GM21717 (cell line): ENCODE data around the gene CCL27.

Source experiments
- ATAC-seq: cut with Tn5 transposase; IDR thresholded peaks from one replicate; pipeline ENCODE4 v1.9.1; 2021; ENCODE audit warnings: mild to moderate bottlenecking, moderate library complexity; ENCODE audit not compliant: unreplicated experiment

The CCL27 gene

DNA sequence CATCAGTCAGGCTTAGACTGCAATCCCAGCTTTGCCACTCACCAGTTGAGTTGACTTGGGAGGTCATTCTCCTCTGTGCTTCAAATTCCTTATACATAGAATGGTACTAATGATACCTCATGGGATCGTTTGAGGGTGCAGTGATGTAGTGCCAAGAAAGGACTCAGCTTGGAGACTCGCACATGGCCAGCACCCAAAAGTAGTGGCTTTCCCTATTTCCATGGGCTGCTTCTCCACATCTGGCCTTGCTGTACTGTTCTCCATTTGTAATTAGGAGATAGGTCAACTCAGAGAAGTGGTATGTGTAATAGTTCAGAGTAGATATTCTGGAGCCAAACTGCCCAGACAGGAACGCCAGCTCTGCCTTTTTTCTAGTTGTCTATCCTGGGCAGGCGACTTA, 23.1 kb upstream of the CCL27 start:
- ATAC-seq = no peak

DNA sequence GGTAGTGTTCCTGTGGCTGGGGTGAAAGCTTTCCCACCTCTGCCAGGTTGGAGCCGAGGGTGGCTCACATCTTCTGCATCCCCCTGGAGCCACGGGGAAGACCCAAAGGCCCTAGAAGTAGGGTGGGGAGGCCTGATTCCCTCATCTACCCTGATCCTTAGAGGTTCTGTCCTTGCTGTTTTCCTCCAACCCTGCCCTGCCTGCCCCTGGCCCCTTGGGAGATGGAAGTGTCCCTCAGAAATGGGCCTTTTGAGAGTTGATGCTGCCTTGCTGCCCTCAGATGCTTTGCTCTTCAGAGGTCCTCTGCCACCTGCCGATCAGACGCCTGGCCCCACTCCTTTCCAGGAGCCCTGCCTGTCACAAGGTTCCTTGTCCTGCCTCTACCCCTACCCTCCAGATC, 22.4 kb upstream of the CCL27 start:
- ATAC-seq = no peak

DNA sequence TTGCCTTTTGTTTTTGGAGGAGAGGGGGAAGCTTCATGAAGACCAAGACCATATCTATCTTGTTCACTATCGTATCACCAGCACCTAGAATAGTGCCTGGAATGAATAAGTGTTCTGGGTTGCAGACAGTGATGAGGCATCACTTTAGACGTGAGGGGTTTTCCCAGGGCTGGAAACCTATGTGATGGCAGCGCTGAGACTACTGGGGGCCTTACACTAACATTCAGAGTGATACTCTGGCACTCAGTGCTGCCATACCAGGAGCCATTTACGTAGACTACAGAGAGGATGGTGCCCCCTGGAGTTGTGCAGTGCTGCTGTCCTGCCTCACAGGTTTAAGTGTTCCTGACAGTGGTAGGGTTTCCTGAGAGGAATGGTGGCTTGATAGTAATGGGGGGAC, 21.7 kb upstream of the CCL27 start:
- ATAC-seq = no peak

DNA sequence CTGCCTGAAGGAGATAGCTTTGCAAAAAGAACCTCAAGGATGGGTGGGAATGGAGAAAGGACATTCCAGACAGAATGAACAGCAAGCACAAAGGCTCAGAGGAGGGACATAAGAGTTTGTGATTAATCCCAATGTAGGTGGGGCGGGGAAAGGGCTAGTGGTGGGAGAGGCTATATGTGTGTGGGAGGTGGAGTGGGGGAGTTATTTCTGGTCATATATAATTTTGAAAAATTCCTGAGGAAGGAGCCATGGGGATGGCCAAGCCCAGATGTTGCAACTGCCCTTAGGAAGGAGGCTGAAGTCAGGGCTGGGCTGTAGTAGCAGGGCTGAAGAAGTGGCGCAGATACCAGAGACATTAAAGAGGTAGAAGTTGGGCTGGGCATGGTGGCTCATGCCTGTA, 13.4 kb upstream of the CCL27 start:
- ATAC-seq = no peak

DNA sequence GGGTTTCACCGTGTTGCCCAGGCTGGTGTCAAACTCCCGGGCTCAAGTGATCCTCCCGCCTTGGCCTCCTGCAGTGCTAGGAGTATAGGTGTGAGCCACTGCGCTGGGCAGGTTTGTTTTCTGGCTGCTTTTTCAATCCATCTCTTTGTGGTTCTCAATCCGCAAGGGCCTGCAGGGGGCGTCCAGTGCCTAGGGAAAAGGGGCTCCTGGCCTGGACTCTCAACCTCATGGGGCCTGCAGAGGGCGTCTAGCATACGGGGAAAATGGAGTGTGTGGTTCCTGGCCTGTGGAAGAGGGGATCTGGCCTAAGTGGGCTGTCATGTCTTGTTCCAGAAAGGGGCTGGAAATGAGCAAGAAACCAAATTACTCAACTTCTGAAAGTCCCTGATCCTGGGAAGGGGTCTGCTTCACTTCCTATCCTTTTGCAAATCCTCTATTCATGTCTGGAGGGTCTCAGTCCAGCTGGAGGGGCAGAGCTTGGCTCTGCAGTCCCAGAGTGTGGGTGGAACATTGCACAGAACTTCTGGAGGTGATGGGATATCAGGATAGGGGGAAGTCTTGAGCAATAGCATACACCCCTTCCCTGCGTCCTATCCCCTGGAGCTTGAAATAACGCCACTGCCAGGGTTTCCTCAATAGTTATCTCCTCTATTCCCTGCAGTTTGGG, 12.7 kb upstream of the CCL27 start:
- ATAC-seq = no peak

DNA sequence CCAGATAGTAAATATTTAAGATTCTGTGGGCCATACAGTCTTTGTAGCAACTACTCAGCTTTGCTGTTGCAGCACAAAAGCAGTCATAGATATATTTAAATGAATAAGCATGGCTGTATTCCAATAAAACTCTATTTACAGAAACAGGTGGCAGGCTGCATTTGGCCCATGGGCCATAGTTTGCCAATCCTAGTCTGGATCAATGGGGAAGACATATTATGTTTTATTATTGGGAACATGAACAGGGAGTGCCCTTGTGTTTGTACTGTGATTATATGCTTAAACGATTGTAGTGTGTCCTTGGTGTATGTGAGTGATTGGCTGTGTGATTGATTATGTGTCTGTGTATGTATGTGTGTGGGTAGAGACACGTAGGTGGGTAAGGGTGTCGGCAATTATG, 12.0 kb upstream of the CCL27 start:
- ATAC-seq = no peak

DNA sequence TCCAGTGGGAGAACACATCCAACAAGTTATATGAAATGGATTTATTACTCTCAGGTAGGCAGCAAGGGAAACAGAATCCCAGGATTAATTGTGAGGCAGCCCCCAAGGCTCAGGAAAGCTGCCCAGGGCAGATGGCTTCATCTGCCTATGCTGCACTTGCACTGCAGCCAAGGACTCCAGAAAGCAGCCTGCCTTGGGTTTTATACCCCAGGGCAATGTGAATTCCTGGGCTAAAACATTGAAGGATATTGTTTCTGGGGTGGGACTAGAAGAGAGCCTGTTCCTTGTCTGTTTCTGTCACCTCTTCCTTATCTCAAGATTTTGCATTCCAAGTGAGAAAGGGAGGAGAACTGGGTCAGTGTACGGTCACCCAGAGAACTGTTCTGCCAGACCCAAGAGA, 8.8 kb upstream of the CCL27 start:
- no peak for ATAC-seq

DNA sequence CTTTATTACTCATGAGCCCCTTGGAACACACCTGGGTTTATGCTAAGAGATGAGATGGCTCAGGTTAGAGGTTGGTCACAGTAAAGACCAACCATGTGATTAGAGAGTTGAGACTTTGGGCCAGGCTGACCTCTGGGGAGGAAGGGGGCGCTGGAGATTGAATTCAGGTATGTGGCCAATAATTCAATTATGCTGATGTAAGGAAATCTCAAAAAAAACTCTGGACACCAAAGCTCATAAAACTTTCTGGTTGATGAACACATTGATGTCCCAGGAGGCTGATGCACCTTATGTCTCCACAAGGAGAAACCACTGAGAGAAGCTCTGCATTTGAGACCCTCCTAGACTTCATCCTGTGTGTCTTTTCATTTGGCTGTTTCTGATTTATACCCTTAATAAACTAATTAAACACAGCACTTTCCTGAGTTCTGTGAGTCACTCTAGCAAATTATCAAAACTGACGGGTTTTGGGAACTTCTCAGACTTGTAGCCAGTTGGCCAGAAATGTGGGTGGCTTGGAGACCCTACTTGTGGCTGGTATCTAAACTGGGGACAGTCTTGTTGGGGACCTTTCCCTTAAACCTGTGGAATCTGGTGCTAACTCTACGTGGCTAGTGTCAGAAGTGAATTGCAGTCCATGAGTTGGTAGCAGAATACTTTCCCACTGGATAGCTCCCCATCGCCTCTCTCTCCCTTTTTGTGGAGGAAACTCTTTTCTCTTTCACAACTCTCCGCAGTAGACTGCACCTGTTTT, 7.5 kb upstream of the CCL27 start:
- ATAC-seq = no peak

DNA sequence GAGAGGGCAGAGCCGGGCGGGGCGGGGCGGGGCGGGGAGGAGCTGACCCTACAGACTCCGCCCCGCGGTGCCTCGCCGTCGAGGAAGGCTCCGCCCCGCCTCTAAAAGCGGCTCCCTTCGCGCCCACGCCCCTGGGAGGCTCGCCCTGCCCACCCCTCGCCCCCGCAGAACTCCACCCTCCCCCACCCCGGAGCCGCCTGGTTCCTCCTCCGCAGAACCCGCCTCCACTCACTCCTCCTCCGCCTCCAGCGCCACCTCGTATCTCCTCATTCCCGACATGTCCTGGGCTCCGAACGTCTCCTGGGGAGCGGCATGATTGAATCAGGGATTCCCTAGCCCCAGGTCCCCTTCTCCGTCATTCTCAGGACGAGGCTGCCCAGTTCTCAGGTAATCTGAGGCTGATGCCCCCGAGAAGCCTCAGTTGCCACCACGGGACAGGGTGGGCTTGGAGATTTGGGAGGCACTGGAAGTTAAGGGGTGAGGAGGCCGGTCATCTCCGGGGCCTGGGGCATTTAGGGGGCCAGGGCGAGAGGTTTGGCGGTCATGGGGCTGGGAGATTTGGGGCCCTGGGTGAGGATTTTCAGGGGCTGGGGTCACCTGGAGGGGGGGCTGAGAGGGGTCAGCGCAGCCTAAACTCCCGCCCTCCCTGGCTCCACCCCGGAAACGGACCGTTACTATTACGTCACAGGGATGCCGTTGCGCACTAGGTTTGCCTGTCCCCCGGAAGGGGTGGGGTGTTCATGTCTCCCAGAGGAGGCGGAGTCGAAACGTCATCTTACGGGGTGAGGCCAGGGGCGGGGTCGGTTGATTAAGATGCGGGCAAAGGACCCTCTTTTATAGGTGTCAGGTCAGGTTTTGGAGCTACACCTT, 3.2 kb upstream of the CCL27 start:
- peak; percentile 60 for ATAC-seq

DNA sequence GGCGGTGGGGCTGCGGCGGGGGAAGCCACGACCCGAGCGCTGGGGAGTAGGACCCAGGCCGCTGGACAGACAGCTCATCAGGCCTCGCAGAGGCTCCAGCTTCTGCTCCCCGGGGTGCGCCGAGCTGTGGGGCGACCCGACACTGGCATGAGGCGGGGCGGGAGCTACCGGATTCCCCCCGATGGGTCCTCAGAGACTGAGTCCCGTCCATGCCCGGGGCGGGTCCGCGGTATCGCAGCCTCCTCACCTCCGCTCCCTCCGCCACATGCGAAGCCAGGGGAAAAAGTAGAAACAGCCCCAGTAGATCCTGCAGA, 2.6 kb upstream of the CCL27 start:
- ATAC-seq = peak; percentile 31

DNA sequence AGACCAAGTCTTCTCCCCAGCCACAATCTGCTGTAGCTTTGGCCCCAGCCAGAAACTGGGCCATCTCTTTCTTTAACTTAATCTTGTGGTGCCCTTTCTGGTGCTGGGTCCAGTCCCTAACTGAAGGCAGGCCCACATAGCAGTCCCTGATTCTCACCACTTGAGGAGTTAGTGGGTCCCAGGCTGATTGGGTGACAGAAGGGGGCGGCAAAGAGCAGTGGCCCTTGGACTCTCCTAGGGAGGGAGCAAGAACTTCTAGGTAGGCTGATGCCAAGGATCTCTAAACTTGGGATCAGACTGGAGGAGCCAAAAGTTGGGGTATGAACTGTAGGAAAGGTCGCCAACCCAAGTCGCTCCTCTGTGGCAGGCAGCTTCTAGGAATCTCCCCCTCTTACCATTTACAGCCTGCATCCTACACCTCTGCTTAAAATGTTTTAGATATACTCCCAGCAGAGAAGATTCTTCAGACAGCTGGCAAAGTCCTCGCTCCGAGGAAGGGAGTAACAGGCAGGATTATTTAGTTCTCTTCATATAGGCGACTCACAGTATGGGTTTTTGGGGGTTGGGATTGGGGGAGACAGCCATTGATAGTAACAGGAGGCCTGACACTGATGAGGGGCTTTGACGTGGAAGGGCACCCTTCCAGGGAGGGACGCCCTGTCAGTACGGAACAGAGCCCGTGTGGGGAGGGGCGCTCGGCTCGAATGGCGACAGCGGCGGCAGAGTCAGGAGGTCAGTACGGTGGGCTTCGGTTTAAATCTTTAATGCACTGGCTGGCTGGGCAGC, 2.0 kb upstream of the CCL27 start:
- peak; percentile 41 for ATAC-seq

DNA sequence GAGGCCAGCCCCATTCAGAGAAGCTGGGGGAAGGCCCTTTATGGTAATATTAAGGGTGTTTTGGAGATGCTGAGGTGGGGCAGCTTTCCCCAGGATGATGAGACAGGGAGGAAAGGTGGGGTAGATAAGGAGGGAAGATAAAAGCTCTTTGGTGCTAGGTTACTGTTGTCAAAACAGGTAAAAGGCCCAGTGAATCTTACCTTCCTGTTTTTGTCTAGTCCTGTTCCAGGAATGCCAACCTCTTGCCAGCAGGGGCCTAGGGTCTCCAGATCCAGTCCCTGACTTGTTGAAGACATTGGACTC, 797 bp upstream of the CCL27 start:
- ATAC-seq = no peak

DNA sequence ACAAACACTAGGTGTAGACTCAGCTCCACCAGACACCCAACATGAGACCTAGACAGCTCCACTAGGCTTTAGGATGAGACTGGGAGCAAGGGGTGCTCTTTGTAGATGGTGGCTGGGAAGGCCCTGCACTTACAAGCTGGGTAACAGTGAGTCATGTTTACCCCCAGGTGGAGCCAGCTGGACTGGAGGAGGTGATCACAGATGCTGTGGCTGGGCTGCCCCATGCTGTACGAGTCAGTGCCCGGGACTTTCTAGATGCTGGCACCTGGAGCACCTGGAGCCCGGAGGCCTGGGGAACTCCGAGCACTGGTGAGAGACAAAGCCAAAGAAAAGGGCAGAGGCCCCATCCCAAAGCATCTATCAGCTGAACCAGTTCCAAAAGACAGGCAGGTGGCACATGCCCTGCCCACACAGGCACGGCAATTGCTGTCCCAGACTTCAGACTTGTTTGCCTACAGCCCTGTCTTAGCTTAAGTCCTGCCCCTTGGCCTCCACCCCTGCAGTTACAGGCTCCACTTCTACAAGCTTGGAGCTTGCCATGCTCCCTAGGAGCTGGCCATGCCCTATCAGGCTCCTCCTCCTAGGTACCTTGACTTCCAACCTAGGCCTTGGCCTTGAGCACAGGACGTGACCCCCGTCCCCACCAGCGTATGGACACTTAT, 2.7 kb downstream of the CCL27 start:
- ATAC-seq = no peak

DNA sequence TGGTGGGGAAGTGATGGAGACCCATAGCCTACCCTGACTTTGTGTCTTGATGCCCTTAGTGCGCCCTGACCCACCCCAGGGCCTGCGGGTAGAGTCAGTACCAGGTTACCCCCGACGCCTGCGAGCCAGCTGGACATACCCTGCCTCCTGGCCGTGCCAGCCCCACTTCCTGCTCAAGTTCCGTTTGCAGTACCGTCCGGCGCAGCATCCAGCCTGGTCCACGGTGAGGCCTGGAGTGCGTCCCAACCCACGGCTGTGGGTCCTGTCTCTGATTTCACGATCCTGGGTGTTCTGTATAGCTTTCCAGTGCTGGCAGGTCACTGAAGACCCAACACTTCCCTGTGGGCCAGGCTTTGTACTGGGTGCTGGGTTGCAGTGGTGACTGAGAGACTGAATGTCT, 4.0 kb downstream of the CCL27 start:
- no peak for ATAC-seq

DNA sequence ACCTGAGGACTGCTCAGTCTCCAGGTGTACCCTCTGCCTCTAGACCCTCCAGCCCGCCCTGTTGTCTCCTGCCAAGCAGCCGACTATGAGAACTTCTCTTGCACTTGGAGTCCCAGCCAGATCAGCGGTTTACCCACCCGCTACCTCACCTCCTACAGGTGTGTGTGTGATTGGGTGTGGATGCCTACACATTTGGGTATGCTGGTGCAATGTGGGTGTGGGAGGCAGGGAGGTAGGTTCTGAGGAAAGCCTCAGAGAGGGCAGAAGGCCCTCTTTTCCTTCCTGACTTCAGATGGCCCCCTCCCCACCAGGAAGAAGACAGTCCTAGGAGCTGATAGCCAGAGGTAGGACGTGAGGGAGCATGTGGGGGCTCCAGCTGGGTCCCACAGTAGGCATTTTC, 5.5 kb downstream of the CCL27 start:
- ATAC-seq = no peak

DNA sequence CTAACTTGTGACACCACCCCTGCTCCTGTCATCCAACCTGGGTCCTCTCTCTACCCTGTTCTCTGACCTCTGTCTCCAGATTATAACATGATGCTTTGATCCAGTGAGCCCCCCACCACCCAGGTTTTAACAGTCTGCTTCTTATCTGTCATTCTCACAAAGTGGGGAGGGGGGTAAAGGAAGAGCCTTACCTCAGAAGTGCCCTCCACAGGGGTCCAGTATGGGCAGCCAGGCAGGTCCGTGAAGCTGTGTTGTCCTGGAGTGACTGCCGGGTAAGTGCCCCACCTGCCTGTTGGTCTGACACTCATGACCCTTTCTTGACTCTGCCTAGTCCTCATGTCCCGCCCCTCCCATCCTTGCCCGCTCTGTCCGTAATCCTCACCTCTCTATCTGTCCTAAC, 7.1 kb downstream of the CCL27 start:
- no peak for ATAC-seq

DNA sequence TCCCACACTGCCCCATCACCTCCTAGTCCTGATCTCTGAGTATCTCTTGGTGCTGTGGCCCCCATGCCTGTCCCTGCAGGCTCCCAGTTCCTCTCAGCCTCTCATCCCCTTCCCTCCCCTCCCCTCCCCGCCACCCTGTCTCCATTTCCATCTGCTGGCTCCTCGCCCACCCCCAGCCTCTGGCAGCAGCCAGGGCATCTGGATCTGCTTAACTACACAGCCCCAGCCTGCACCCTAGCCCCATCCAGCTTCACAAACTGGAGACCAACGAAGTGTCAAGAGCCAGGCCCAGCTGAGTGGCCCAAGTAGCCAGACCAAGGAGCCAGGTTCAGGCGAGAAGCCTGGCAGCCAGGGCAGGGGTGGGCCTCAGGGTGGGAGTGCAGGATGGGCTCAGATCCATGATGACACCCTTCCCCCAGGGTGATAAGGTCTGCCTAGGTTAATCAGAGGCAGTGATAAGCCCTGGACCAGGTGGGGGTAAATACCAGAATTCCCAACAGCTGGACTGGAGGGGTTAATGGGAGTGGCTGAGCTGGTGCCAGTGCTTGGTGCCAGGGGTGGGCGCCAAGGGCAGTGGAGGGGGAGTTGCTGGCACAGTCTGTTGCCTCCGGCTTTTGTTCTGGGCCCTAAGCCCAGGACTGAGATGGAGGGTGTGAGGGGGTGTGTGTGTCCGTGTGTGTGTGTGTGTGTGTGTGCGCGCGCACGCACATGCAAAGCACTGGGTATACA, 8.0 kb downstream of the CCL27 start:
- ATAC-seq = no peak

DNA sequence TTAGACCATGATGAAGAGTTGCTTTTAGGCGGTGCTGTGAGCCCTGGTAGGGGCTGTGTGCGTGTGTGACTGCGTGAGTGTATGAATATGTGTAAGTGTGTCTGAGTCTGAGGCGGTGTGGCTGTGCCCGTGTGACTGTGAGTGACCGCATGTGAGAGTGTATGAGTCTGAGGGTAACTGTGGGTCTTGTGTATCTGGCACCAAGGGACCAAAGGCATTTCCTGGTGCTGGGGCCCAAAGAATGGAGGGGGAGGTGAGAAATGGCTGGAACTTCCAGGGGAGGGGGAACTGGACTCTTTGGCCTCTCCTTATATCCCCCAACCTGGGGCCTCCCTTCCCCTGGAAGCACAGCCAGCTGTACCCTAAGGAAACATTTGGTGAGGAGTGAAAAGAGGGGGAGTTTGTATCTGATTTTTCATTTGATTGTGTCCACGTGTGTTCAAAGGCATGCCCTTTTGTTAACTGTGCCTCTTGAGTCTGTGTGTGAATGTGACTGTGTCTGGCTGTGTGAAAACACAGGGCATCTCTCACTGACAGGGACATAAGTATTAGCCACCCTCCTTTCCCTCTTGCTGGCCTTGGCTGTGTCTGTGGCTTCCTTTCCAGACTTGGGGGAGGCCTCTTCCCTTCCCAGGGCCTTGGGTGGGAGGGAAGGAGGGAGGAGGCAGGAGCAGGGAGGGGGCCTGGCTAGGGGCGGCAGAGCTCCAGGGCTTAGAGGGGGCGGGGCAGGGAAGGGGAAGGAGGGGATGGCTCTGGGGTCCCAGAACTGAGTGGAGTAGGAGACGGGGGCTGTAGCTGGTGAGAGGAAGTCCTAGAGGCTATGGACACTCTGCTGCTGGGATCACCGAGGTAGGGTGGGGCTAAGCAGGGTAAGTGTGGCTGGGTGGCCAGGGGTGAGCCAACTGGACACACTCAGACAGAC, 9.0 kb downstream of the CCL27 start:
- no peak for ATAC-seq

DNA sequence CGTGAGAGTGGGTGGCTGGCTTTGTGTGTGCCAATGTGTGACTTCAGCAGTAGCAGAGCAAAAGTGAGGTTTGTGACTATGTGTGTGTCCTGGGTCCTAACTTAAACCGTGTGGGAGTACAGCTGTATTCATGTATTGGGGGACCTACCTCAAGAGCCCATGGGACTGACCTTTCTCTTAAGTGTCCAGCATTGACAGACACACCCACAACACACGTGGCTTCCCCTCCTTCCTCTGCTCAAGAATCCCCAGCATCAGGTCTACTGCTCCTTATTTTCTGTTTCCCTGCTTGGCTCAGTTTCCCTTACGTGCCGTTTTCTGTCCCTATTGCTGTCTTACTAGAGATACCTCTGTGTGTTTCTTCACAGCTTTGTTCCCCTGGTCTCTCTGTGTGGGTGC, 9.9 kb downstream of the CCL27 start:
- no peak for ATAC-seq
